OCI-LY1 (cell line): ENCODE results near the gene KIAA1614.

ENCODE experiments used
- CTCF ChIP-seq: fragments of 200-600 bp; sonication (generic), shearing (Covaris generic); IDR thresholded peaks from 2 replicates; pipeline ENCODE4 v1.5.1; 2017; ENCODE audit warnings: mild to moderate bottlenecking, antibody characterized with exemption, low read length, moderate library complexity, mixed read lengths
- EZH2 ChIP-seq: fragments of 200-600 bp; sonication (generic), shearing (Covaris generic); IDR thresholded peaks from 2 replicates; pipeline ENCODE4 v1.8.0; 2017; ENCODE audit warnings: borderline replicate concordance, mixed run types, mild to moderate bottlenecking, antibody characterized with exemption, low read length, moderate library complexity, mixed read lengths

DNA sequence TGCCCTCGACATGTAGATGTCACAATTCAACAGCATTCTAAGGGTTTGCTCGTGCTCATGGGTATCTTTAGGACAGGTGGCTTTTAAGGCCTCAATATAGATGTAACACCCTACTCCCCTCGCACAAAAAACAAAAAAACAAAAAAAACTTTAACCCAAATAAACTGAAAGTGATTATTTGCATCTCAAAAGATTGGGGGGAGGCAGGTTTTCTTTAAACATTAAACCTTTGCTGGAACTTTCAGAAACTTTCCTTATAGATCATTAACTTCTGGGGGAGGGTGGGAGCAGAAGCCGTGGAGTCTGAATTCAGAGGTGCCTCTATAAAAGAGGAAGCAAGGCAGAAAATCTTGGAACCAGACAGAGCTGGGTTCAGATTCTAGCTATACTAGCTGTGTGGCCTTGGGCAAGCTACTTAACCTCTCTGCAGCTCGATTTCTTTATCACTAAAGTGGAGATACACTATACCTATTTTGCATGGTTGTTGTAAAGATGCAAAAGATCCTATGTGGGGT is 3.2 kb upstream of the KIAA1614 start:
- TF ChIP-seq CTCF (no peak), EZH2 (no peak)
